GM12878 (cell line): Measurements from ENCODE around the gene PDLIM5. TPM values are rescaled to one million over a fixed set of nuclear protein-coding genes. Genes with fewer than 3 reads are reported as not detected.

ENCODE experiments used
- CUX1 ChIP-seq: IDR thresholded peaks from 2 replicates; pipeline ENCODE4 v1.6.1; 2012; ENCODE audit warnings: improper control_type of control experiment, low read depth, low read length; ENCODE audit not compliant: insufficient replicate concordance
- POLR2A ChIP-seq: IDR thresholded peaks from 2 replicates; pipeline ENCODE4 v1.6.1; 2011; ENCODE audit warnings: low read depth, mild to moderate bottlenecking, low read length
- RUNX3 ChIP-seq: IDR thresholded peaks from 2 replicates; pipeline ENCODE4 v1.6.1; 2012; ENCODE audit warnings: low read length, inconsistent platforms
- SKIL ChIP-seq: fragments of 450-650 bp; IDR thresholded peaks from 2 replicates; pipeline ENCODE4 v1.6.1; 2017; ENCODE audit warnings: mild to moderate bottlenecking, low read depth, inconsistent platforms; ENCODE audit not compliant: poor library complexity, severe bottlenecking
- SPI1 ChIP-seq: IDR thresholded peaks from 2 replicates; pipeline ENCODE4 v1.6.1; 2011; ENCODE audit warnings: low read depth, mild to moderate bottlenecking, low read length, moderate library complexity, borderline replicate concordance; ENCODE audit not compliant: insufficient read depth
- polyA plus RNA-seq, 11 experiments: library from polyadenylated mRNA; depleted of rRNA in 4 of 11; unstranded in 6 of 11; stranded (reverse) in 5 of 11; fragments of >200 nt; fragmentation: Nextera tagmentation in 4 of 11; fragmentation: Illumina TruSeq in 1 of 11; extraction: Ambion mirVana in 4 of 11; extraction: Trizol in 1 of 11; gene quantifications; 1 replicate in 1 of 11; 2 replicates in 10 of 11; pipeline versions ENCODE4 v1.2.1 to v1.2.3, GENCODE V29; 2011 to 2016; ENCODE audit warnings: inconsistent platforms in 2 of 11, missing spikeins in 2 of 11, low read depth in 1 of 11
- total RNA-seq, 4 experiments: library from RNA; depleted of rRNA in 3 of 4; stranded (reverse); fragments of >200 nt in 3 of 4; fragmentation: Illumina TruSeq in 1 of 4; extraction: Trizol in 1 of 4; gene quantifications; 2 replicates each; pipeline versions ENCODE4 v1.2.1 to v1.2.3, GENCODE V29; 2013 to 2021

PDLIM5 gene
- total and polyA plus RNA-seq, 10 of the 15 experiments (the other 5 are each of a cell fraction or from before 2014, with no cell fraction given), result 10.0 to 52.9 (median 20.7) TPM

GRCh38 chr4:94455081-94455480 lies 3.3 kb downstream of the PDLIM5 start (continued):
- TF ChIP-seq SKIL (no peak), RUNX3 (no peak), POLR2A (no peak), SPI1 (no peak), CUX1 (no peak)
- TF ChIP-seq, all 136 proteins: peak for 0
